Measurements from ENCODE around the gene LRMDA. TPM values are rescaled to one million over a fixed set of nuclear protein-coding genes. Genes with fewer than 3 reads are reported as not detected.

The LRMDA gene
- total and polyA plus RNA-seq, 2 of the 13 experiments (the other 11 are each of a cell fraction or from before 2014, with no cell fraction given): 13.4 to 22.0 TPM

DNA sequence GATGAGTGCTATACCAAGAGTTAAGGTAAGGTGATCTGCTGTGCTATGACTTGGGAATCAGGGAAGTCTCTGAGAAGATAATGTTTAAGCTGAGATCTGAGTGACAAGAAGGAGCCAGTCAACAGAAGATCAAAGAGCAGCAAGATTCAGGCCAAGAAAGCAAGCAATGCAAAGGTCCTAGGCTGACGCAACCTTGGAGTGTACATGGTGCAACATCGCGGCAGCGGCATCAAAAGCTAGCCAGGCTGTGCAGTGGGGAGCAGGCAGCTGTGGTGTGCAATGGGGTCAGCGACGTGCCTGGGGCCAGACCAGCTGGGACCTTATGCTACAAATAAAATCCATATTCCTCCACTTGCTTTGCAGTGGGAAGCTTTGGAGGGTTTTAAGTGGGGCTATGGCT, 324.1 kb downstream of the LRMDA start (continued):
- TF ChIP-seq ZNF773 (CRISPR knock-in tag; IDR thresholded peaks at IDR 0.05; ENCODE audit: borderline replicate concordance): no peak
- TF ChIP-seq ETV5 (CRISPR knock-in tag; IDR thresholded peaks at IDR 0.05; ENCODE audit: borderline replicate concordance): peak; percentile 45; the same call in 1 of the 2 replicates
- TF ChIP-seq HMG20B (CRISPR knock-in tag; conservative IDR thresholded peaks at IDR 0.05): peak; percentile 35; the same call in 1 of the 2 replicates
- TF ChIP-seq CC2D1A (CRISPR knock-in tag; IDR thresholded peaks at IDR 0.05): no peak
- TF ChIP-seq, protein P1, sequence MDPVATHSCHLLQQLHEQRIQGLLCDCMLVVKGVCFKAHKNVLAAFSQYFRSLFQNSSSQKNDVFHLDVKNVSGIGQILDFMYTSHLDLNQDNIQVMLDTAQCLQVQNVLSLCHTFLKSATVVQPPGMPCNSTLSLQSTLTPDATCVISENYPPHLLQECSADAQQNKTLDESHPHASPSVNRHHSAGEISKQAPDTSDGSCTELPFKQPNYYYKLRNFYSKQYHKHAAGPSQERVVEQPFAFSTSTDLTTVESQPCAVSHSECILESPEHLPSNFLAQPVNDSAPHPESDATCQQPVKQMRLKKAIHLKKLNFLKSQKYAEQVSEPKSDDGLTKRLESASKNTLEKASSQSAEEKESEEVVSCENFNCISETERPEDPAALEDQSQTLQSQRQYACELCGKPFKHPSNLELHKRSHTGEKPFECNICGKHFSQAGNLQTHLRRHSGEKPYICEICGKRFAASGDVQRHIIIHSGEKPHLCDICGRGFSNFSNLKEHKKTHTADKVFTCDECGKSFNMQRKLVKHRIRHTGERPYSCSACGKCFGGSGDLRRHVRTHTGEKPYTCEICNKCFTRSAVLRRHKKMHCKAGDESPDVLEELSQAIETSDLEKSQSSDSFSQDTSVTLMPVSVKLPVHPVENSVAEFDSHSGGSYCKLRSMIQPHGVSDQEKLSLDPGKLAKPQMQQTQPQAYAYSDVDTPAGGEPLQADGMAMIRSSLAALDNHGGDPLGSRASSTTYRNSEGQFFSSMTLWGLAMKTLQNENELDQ (CRISPR knock-in tag; IDR thresholded peaks at IDR 0.05; ENCODE audit: borderline replicate concordance): no peak
- no peak for TF ChIP-seq ZNF607 (CRISPR knock-in tag; IDR thresholded peaks at IDR 0.05; ENCODE audit: borderline replicate concordance)
- no peak for TF ChIP-seq NAIF1 (CRISPR knock-in tag; IDR thresholded peaks at IDR 0.05; ENCODE audit: borderline replicate concordance)
- TF ChIP-seq, protein P2, sequence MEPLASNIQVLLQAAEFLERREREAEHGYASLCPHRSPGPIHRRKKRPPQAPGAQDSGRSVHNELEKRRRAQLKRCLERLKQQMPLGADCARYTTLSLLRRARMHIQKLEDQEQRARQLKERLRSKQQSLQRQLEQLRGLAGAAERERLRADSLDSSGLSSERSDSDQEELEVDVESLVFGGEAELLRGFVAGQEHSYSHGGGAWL (CRISPR knock-in tag; IDR thresholded peaks at IDR 0.05): no peak
- TF ChIP-seq, protein P3, sequence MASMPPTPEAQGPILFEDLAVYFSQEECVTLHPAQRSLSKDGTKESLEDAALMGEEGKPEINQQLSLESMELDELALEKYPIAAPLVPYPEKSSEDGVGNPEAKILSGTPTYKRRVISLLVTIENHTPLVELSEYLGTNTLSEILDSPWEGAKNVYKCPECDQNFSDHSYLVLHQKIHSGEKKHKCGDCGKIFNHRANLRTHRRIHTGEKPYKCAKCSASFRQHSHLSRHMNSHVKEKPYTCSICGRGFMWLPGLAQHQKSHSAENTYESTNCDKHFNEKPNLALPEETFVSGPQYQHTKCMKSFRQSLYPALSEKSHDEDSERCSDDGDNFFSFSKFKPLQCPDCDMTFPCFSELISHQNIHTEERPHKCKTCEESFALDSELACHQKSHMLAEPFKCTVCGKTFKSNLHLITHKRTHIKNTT (CRISPR knock-in tag; IDR thresholded peaks at IDR 0.05): no peak
- TF ChIP-seq ZNF562 (CRISPR knock-in tag; IDR thresholded peaks at IDR 0.05; ENCODE audit: borderline replicate concordance): no peak
- TF ChIP-seq, protein P4, sequence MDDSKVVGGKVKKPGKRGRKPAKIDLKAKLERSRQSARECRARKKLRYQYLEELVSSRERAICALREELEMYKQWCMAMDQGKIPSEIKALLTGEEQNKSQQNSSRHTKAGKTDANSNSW (CRISPR knock-in tag; IDR thresholded peaks at IDR 0.05; ENCODE audit: borderline replicate concordance): no peak
- no peak for TF ChIP-seq RFXANK (CRISPR knock-in tag; IDR thresholded peaks at IDR 0.05)
- no peak for TF ChIP-seq NFE2L2 (IDR thresholded peaks at IDR 0.05; ENCODE audit: low read length)
- TF ChIP-seq, protein P5, sequence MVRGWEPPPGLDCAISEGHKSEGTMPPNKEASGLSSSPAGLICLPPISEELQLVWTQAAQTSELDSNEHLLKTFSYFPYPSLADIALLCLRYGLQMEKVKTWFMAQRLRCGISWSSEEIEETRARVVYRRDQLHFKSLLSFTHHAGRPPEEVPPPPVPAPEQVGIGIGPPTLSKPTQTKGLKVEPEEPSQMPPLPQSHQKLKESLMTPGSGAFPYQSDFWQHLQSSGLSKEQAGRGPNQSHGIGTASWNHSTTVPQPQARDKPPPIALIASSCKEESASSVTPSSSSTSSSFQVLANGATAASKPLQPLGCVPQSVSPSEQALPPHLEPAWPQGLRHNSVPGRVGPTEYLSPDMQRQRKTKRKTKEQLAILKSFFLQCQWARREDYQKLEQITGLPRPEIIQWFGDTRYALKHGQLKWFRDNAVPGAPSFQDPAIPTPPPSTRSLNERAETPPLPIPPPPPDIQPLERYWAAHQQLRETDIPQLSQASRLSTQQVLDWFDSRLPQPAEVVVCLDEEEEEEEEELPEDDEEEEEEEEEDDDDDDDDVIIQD (CRISPR knock-in tag; IDR thresholded peaks at IDR 0.05; ENCODE audit: low read depth): peak; percentile 72; the same call in 1 of the 2 replicates
- TF ChIP-seq CCAR2 (optimal IDR thresholded peaks at IDR 0.05; ENCODE audit: low read depth, low read length): no peak
- TF ChIP-seq, protein P6, sequence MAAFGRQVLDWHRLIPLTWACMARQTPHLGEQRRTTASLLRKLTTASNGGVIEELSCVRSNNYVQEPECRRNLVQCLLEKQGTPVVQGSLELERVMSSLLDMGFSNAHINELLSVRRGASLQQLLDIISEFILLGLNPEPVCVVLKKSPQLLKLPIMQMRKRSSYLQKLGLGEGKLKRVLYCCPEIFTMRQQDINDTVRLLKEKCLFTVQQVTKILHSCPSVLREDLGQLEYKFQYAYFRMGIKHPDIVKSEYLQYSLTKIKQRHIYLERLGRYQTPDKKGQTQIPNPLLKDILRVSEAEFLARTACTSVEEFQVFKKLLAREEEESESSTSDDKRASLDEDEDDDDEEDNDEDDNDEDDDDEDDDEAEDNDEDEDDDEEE (CRISPR knock-in tag; IDR thresholded peaks at IDR 0.05): no peak
- no peak for TF ChIP-seq MTA3 (CRISPR knock-in tag; IDR thresholded peaks at IDR 0.05)
- no peak for TF ChIP-seq ZNF674 (CRISPR knock-in tag; IDR thresholded peaks at IDR 0.05; ENCODE audit: low read depth)
- no peak for TF ChIP-seq ZNF781 (CRISPR knock-in tag; IDR thresholded peaks at IDR 0.05; ENCODE audit: borderline replicate concordance, not compliant biosample characterization)
- peak; percentile 84 for TF ChIP-seq ZNF12 (CRISPR knock-in tag; IDR thresholded peaks at IDR 0.05)
- no peak for TF ChIP-seq GPN1 (CRISPR knock-in tag; IDR thresholded peaks at IDR 0.05; ENCODE audit: borderline replicate concordance)
- TF ChIP-seq ZNF564 (CRISPR knock-in tag; IDR thresholded peaks at IDR 0.05): no peak
- TF ChIP-seq, protein P7, sequence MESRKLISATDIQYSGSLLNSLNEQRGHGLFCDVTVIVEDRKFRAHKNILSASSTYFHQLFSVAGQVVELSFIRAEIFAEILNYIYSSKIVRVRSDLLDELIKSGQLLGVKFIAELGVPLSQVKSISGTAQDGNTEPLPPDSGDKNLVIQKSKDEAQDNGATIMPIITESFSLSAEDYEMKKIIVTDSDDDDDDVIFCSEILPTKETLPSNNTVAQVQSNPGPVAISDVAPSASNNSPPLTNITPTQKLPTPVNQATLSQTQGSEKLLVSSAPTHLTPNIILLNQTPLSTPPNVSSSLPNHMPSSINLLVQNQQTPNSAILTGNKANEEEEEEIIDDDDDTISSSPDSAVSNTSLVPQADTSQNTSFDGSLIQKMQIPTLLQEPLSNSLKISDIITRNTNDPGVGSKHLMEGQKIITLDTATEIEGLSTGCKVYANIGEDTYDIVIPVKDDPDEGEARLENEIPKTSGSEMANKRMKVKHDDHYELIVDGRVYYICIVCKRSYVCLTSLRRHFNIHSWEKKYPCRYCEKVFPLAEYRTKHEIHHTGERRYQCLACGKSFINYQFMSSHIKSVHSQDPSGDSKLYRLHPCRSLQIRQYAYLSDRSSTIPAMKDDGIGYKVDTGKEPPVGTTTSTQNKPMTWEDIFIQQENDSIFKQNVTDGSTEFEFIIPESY (CRISPR knock-in tag; IDR thresholded peaks at IDR 0.05): peak; percentile 87

Measured in HepG2 (cell line).